HG03469 (cell line): ENCODE data around the gene AIFM3.

Experiments
- ATAC-seq: cut with Tn5 transposase; IDR thresholded peaks from one replicate; pipeline ENCODE4 v1.9.1; 2021; ENCODE audit warnings: mild to moderate bottlenecking, moderate library complexity, moderate number of reproducible peaks; ENCODE audit not compliant: unreplicated experiment

The AIFM3 gene

GRCh38 chr22:20989323-20990138 is 22.5 kb downstream of the AIFM3 start:
- ATAC-seq: no peak

- ATAC-seq: no peak
Observed at GRCh38 chr22:20990184-20991180, 23.4 kb downstream of the AIFM3 start.

- no peak for ATAC-seq
Observed at GRCh38 chr22:20991252-20992055, 24.4 kb downstream of the AIFM3 start.

- no peak for ATAC-seq
Observed at GRCh38 chr22:20992056-20992442, 25.0 kb downstream of the AIFM3 start.

- ATAC-seq: no peak
Observed at GRCh38 chr22:20992456-20993303, 25.6 kb downstream of the AIFM3 start.

GRCh38 chr22:20993304-20994127 is 26.5 kb downstream of the AIFM3 start:
- ATAC-seq: no peak

- no peak for ATAC-seq
Observed at GRCh38 chr22:20994128-20994901, 27.3 kb downstream of the AIFM3 start.

- ATAC-seq: no peak
Observed at GRCh38 chr22:20994902-20995241, 27.8 kb downstream of the AIFM3 start.

- ATAC-seq: no peak
Observed at GRCh38 chr22:20995329-20996030, 28.4 kb downstream of the AIFM3 start.

- no peak for ATAC-seq
Observed at GRCh38 chr22:20996031-20996410, 29.0 kb downstream of the AIFM3 start.

GRCh38 chr22:20996598-20997535 is 29.8 kb downstream of the AIFM3 start:
- ATAC-seq: no peak

GRCh38 chr22:20997536-20998257 is 30.6 kb downstream of the AIFM3 start:
- ATAC-seq: no peak

- ATAC-seq: no peak
Observed at GRCh38 chr22:20998411-20999336, 31.6 kb downstream of the AIFM3 start.

GRCh38 chr22:20999350-21000206 is 32.5 kb downstream of the AIFM3 start:
- ATAC-seq: no peak
